ENCODE measurements around the gene WNK1.

The WNK1 gene

DNA sequence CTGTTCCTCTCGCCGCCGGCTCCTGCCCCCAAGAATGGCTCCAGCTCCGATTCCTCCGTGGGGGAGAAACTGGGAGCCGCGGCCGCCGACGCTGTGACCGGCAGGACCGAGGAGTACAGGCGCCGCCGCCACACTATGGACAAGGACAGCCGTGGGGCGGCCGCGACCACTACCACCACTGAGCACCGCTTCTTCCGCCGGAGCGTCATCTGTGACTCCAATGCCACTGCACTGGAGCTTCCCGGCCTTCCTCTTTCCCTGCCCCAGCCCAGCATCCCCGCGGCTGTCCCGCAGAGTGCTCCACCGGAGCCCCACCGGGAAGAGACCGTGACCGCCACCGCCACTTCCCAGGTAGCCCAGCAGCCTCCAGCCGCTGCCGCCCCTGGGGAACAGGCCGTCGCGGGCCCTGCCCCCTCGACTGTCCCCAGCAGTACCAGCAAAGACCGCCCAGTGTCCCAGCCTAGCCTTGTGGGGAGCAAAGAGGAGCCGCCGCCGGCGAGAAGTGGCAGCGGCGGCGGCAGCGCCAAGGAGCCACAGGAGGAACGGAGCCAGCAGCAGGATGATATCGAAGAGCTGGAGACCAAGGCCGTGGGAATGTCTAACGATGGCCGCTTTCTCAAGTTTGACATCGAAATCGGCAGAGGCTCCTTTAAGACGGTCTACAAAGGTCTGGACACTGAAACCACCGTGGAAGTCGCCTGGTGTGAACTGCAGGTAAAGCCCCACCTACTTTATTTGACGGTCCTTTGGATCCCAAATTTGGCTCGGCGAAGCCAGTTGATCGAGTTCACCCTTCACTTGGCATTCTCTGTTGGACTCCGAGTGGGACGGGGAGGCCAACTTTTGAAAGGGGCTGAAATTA lies 1.5 kb downstream of the WNK1 start (continued):
- TF ChIP-seq, protein P1, sequence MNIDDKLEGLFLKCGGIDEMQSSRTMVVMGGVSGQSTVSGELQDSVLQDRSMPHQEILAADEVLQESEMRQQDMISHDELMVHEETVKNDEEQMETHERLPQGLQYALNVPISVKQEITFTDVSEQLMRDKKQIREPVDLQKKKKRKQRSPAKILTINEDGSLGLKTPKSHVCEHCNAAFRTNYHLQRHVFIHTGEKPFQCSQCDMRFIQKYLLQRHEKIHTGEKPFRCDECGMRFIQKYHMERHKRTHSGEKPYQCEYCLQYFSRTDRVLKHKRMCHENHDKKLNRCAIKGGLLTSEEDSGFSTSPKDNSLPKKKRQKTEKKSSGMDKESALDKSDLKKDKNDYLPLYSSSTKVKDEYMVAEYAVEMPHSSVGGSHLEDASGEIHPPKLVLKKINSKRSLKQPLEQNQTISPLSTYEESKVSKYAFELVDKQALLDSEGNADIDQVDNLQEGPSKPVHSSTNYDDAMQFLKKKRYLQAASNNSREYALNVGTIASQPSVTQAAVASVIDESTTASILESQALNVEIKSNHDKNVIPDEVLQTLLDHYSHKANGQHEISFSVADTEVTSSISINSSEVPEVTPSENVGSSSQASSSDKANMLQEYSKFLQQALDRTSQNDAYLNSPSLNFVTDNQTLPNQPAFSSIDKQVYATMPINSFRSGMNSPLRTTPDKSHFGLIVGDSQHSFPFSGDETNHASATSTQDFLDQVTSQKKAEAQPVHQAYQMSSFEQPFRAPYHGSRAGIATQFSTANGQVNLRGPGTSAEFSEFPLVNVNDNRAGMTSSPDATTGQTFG (tag by site-specific recombination; IDR thresholded peaks at IDR 0.05; ENCODE audit: borderline replicate concordance) = no peak
- TF ChIP-seq ZNF23 (tag by site-specific recombination; IDR thresholded peaks at IDR 0.05; ENCODE audit: borderline replicate concordance) = no peak
- peak; percentile 59 for TF ChIP-seq ZFP37 (tag by site-specific recombination; IDR thresholded peaks at IDR 0.05)
- peak; percentile 42; the same call in 1 of the 2 replicates for TF ChIP-seq GLIS1 (tag by site-specific recombination; IDR thresholded peaks at IDR 0.05)
- TF ChIP-seq TRIM28 (IDR thresholded peaks at IDR 0.05; ENCODE audit: borderline replicate concordance, low read length) = no peak
- no peak for TF ChIP-seq ZNF585B (tag by site-specific recombination; IDR thresholded peaks at IDR 0.05)
- no peak for TF ChIP-seq ZNF670 (tag by site-specific recombination; IDR thresholded peaks at IDR 0.05; ENCODE audit: low read depth)
- peak; percentile 66; the same call in 1 of the 2 replicates for TF ChIP-seq ZNF501 (tag by site-specific recombination; IDR thresholded peaks at IDR 0.05)

DNA sequence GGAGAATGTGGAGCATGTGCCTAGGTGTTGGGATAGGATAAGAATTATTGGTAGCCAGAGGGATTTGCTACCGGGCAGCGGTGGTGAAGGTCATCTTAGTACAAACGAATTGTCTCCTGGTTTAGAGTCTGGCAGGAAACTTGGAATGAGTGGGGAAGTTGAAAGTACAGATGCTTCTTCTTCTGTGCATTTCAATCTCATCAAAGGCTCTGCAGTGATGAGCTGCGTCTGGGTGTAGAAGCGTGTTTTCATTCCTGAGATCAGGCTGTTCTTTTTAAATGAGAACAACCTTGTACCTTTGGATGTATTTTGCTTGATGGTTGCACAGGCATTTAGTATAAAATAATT lies 2.1 kb downstream of the WNK1 start:
- ChIA-PET CTCF (interaction anchor here (0.6 to 6.4 kb wide), 9 partner anchors 16 to 188 kb away, joined by 3 to 65 read pairs (median 5); no protein-coding TSS in a partner anchor), POLR2A (interaction anchor here (0.7 to 1.9 kb wide), 3 partner anchors 56 to 184 kb away, joined by 3 to 8 read pairs (median 5); no protein-coding TSS in a partner anchor)
- Histone ChIP-seq H3K4me1 (ENCODE audit: control insufficient read depth, insufficient read depth, low read length) (no peaks in the 10 kb centered on the region; the same call in 1 of the 2 replicates), H3K27ac (ENCODE audit: extremely low read depth, low read depth, low read length) (peak overlapping the region; percentile 84), H3K36me3 (ENCODE audit: control insufficient read depth in 2 of 2, insufficient read depth in 1 of 2, low read length in 2 of 2) (peaks cover 0 to 10% of the 10 kb centered on the region in 2 experiments; a peak in 1 of 3 replicates), H3K4me3 (ENCODE audit: low read depth, low read length) (peak overlapping the region; percentile 95), H3K9me3 (ENCODE audit: control insufficient read depth, insufficient read depth, low read depth, low read length) (no peaks in the 10 kb centered on the region)
- TF ChIP-seq REPIN1 (tag by site-specific recombination; IDR thresholded peaks at IDR 0.05; ENCODE audit: low read depth) (no peak), ZNF660 (tag by site-specific recombination; IDR thresholded peaks at IDR 0.05) (no peak), ZNF529 (tag by site-specific recombination; IDR thresholded peaks at IDR 0.05; ENCODE audit: insufficient replicate concordance) (no peak), PRDM1 (tag by site-specific recombination; IDR thresholded peaks at IDR 0.05) (peak; percentile 91), AEBP2 (tag by site-specific recombination; IDR thresholded peaks at IDR 0.05; ENCODE audit: borderline replicate concordance) (no peak), ZNF16 (tag by site-specific recombination; IDR thresholded peaks at IDR 0.05; ENCODE audit: low read depth) (no peak), MYNN (tag by site-specific recombination; IDR thresholded peaks at IDR 0.05; ENCODE audit: borderline replicate concordance) (no peak), ZSCAN30 (tag by site-specific recombination; IDR thresholded peaks at IDR 0.05) (no peak), ZNF785 (tag by site-specific recombination; IDR thresholded peaks at IDR 0.05) (no peak), IKZF3 (tag by site-specific recombination; IDR thresholded peaks at IDR 0.05) (peak; percentile 9; the same call in 1 of the 2 replicates), ZNF777 (tag by site-specific recombination; IDR thresholded peaks at IDR 0.05; ENCODE audit: borderline replicate concordance) (no peak), KLF16 (tag by site-specific recombination; IDR thresholded peaks at IDR 0.05) (no peak), ZNF624 (tag by site-specific recombination; IDR thresholded peaks at IDR 0.05) (no peak), ZNF48 (tag by site-specific recombination; IDR thresholded peaks at IDR 0.05) (no peak), ZNF155 (tag by site-specific recombination; IDR thresholded peaks at IDR 0.05) (no peak), ZNF274 (IDR thresholded peaks at IDR 0.05; ENCODE audit: low read length) (no peak), ZNF274 (tag by site-specific recombination; IDR thresholded peaks at IDR 0.05; ENCODE audit: borderline replicate concordance) (no peak), ZNF701 (tag by site-specific recombination; IDR thresholded peaks at IDR 0.05) (no peak), ZNF654 (tag by site-specific recombination; IDR thresholded peaks at IDR 0.05; ENCODE audit: low read depth) (no peak), ZBTB17 (tag by site-specific recombination; IDR thresholded peaks at IDR 0.05) (peak; percentile 40), ZNF416 (tag by site-specific recombination; IDR thresholded peaks at IDR 0.05) (no peak), ZBTB7A (tag by site-specific recombination; IDR thresholded peaks at IDR 0.05; ENCODE audit: low read depth) (no peak)
- TF ChIP-seq, protein P2, sequence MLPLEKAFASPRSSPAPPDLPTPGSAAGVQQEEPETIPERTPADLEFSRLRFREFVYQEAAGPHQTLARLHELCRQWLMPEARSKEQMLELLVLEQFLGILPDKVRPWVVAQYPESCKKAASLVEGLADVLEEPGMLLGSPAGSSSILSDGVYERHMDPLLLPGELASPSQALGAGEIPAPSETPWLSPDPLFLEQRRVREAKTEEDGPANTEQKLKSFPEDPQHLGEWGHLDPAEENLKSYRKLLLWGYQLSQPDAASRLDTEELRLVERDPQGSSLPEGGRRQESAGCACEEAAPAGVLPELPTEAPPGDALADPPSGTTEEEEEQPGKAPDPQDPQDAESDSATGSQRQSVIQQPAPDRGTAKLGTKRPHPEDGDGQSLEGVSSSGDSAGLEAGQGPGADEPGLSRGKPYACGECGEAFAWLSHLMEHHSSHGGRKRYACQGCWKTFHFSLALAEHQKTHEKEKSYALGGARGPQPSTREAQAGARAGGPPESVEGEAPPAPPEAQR (tag by site-specific recombination; IDR thresholded peaks at IDR 0.05) = no peak
- TF ChIP-seq, protein P3, sequence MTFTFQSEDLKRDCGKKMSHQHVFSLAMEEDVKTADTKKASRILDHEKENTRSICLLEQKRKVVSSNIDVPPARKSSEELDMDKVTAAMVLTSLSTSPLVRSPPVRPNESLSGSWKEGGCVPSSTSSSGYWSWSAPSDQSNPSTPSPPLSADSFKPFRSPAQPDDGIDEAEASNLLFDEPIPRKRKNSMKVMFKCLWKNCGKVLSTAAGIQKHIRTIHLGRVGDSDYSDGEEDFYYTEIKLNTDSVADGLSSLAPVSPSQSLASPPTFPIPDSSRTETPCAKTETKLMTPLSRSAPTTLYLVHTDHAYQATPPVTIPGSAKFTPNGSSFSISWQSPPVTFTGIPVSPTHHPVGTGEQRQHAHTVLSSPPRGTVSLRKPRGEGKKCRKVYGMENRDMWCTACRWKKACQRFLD (tag by site-specific recombination; IDR thresholded peaks at IDR 0.05) = no peak

Measured in HEK293 (cell line).